RWPE2 (cell line): Measurements from ENCODE around the gene CSNK1A1.

Source experiments
- ATAC-seq: fragments of 200-7000 bp; cut with Tn5 transposase; 3 replicates; pipeline ENCODE4 v1.9.1; 2021; ENCODE audit warnings: low read depth
- DNase-seq: peaks from one replicate; pipeline ENCODE4 v3.0.0-alpha.2; 2020; ENCODE audit warnings: low spot score
- H3K27ac ChIP-seq: fragments of 450-650 bp; 2 replicates; pipeline ENCODE4 v1.5.1; 2017; ENCODE audit warnings: mild to moderate bottlenecking; ENCODE audit not compliant: poor library complexity, severe bottlenecking
- H3K27me3 ChIP-seq: fragments of 250-450 bp; sonication (Bioruptor Pico); 2 replicates; pipeline ENCODE4 v1.5.1; 2021; ENCODE audit warnings: mild to moderate bottlenecking, moderate library complexity; ENCODE audit not compliant: insufficient read depth, poor library complexity, severe bottlenecking
- H3K36me3 ChIP-seq: fragments of 250-450 bp; sonication (Bioruptor Pico); 2 replicates; pipeline ENCODE4 v1.5.1; 2020; ENCODE audit warnings: low read depth, mild to moderate bottlenecking, moderate library complexity
- H3K4me1 ChIP-seq: fragments of 250-450 bp; sonication (Bioruptor Pico); 2 replicates; pipeline ENCODE4 v1.5.1; 2021; ENCODE audit warnings: mild to moderate bottlenecking, moderate library complexity; ENCODE audit not compliant: insufficient read depth, poor library complexity, severe bottlenecking
- H3K4me3 ChIP-seq: fragments of 250-450 bp; sonication (Bioruptor Pico); 2 replicates; pipeline ENCODE4 v1.5.1; 2021; ENCODE audit warnings: mild to moderate bottlenecking, moderate library complexity; ENCODE audit not compliant: severe bottlenecking
- H3K9me3 ChIP-seq: fragments of 250-450 bp; sonication (Bioruptor Pico); 2 replicates; pipeline ENCODE4 v1.5.1; 2021; ENCODE audit warnings: mild to moderate bottlenecking, moderate library complexity; ENCODE audit not compliant: severe bottlenecking
- TF ChIP-seq, protein P1 (sequence below): fragments of 450-650 bp; IDR thresholded peaks from one replicate; pipeline ENCODE4 v1.5.1; 2017; ENCODE audit warnings: mild to moderate bottlenecking, moderate library complexity; ENCODE audit not compliant: poor library complexity, severe bottlenecking

The CSNK1A1 gene

DNA sequence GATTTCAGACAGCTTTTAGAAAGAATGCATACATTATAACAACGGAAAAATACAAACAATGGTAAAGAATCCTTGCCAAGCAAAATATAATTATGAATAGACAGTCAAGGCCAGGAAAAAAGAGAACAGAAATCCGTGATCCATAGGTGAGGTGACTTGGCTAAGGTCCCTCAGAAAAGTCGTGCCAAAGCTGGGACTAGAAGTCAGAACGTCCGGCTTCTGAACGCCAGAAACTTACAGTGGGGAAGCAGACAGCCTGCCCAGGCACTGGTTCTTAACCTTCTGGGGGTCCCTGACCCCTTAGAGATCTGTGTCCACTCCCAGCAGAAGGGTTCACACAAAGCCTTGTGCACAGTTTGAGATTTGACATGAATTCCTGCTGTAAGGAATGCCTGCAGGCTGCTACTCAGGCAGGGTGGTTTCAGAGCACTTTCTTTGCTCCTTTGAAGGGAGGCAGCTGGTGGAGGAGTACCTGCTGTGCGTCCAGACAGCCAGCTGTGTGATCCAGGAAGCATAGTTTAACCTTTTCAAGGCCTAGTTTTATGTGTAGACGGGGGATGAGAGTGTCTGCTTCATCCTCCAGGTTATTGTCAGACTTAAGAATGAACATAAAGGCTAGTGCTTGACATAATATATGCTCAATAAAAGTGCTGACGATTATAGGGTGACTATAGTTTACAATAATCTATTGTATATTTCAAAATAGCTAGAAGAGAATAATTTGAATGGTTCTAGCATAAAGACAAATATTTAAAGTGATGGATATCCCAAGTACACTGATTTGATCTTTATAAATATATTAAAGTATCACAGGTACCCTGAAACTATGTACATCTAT lies 30.9 kb upstream of the CSNK1A1 start:
- H3K27me3 ChIP-seq: no peaks in the 10 kb centered on the region
- TF ChIP-seq, protein P1, sequence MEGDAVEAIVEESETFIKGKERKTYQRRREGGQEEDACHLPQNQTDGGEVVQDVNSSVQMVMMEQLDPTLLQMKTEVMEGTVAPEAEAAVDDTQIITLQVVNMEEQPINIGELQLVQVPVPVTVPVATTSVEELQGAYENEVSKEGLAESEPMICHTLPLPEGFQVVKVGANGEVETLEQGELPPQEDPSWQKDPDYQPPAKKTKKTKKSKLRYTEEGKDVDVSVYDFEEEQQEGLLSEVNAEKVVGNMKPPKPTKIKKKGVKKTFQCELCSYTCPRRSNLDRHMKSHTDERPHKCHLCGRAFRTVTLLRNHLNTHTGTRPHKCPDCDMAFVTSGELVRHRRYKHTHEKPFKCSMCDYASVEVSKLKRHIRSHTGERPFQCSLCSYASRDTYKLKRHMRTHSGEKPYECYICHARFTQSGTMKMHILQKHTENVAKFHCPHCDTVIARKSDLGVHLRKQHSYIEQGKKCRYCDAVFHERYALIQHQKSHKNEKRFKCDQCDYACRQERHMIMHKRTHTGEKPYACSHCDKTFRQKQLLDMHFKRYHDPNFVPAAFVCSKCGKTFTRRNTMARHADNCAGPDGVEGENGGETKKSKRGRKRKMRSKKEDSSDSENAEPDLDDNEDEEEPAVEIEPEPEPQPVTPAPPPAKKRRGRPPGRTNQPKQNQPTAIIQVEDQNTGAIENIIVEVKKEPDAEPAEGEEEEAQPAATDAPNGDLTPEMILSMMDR: no peak
- peak overlapping the region; percentile 35 for H3K27ac ChIP-seq
- H3K4me1 ChIP-seq: peaks cover 10% of the 10 kb centered on the region
- ATAC-seq (peak; percentile 40; the same call in 2 of the 3 replicates), DNase-seq (no peak)
- no peaks in the 10 kb centered on the region for H3K36me3 ChIP-seq
- no peaks in the 10 kb centered on the region for H3K9me3 ChIP-seq
- H3K4me3 ChIP-seq: peak overlapping the region; percentile 42

DNA sequence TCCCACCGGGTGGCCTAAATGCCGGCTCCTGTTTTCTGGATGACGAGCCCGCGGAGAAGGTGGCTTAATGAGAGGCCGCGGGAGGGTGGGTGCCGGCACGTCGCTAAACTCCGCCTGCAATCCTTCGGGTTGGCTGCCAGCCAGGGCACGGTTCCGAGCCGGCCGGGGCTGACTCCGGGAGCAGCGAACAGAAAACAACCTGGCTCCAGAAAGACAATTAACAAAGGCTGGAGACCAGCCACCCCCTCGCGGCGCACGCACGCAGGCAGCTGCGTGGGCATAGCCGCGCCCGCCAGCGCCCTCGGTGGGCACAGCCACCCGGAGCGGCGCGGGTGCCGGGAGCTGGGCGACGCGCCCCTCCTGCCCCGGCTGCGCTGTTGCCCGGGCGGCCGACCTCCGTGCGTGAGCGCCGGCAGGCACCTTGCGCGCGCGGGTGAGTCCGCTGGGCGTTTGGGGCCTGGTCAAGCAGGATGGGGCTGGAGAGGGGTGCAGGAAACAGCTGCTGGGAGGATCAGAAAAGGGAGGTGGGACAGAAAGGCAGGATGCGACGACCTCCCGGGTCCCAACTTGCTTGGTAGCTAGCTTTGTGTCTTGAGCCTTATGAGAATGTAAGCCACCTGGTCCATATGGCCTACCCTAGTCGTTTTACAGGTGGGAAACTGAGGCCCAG lies 30.1 kb upstream of the CSNK1A1 start, which contains the start of gene ARHGEF37:
TSS of gene ARHGEF37 (plus strand) at position 307 of the 670 bp plus-strand sequence. CDS start 16,272 bp downstream, outside the sequence.
- Histone ChIP-seq H3K4me3 (peak within 1 kb of the TSS; percentile 42), H3K36me3 (no peaks in the 10 kb centered on the region), H3K27me3 (no peaks in the 10 kb centered on the region), H3K9me3 (no peaks in the 10 kb centered on the region), H3K27ac (peak within 1 kb of the TSS; percentile 35), H3K4me1 (peaks cover 10% of the 10 kb centered on the region)
- TF ChIP-seq, protein P1: no peak
- ATAC-seq: peak; percentile 71
- DNase-seq: peak; percentile 76

DNA sequence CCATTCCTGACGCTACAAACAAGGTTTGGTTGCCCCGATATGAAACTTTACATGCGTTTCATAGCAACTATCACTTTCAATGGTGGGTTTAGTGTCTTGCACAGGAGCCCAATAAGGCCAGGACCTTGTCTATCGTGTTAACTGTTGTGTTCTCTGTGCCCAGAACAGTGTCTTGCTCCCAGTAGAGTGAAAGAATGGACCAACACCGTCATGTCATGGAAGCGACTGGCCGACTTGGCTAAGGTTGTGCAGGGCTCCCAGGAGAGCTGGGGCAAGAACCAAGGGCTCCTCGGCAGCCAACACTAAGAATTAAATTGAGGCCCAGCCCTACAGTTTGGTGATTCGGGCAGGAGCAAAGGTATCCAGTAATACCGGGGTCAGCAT lies 29.6 kb upstream of the CSNK1A1 start:
- TF ChIP-seq, protein P1: no peak
- ATAC-seq (no peak; the same call in 2 of the 3 replicates), DNase-seq (no peak)
- Histone ChIP-seq H3K9me3 (no peaks in the 10 kb centered on the region), H3K27ac (peak overlapping the region; percentile 35), H3K27me3 (no peaks in the 10 kb centered on the region), H3K36me3 (no peaks in the 10 kb centered on the region), H3K4me1 (peaks cover 10% of the 10 kb centered on the region), H3K4me3 (peak overlapping the region; percentile 42)

DNA sequence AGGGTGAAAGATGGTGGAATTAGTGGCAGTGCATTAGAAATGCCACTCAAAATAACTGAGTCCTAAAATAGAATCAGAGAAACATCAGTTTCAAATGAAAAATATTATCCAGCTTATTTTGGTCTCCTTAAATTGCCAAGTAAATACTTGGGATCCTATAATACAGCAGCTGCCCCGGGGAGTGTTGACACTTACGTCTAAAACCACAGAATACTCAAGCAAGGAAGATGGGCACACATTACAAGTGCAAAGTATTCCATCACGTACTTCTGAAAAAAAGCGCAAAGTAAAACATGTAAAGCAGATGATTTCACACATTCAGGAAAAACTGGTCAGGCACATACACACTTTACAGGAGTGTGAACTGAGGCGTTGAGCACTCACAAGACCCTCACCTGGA lies 27.7 kb upstream of the CSNK1A1 start:
- no peak for DNase-seq
- TF ChIP-seq, protein P1: no peak
- Histone ChIP-seq H3K4me1 (peaks cover 10% of the 10 kb centered on the region), H3K4me3 (no peak overlapping the region), H3K36me3 (no peaks in the 10 kb centered on the region), H3K27me3 (no peaks in the 10 kb centered on the region), H3K27ac (no peak overlapping the region), H3K9me3 (no peaks in the 10 kb centered on the region)
- no peak for ATAC-seq
